DOHH2 (cell line): Measurements from ENCODE around the gene UMPS.

ENCODE experiments used
- H3F3A ChIP-seq: fragments of 200-600 bp; sonication (generic), shearing (Covaris generic); 2 replicates; pipeline ENCODE4 v1.6.0; 2016; ENCODE audit warnings: antibody characterized with exemption, mild to moderate bottlenecking; ENCODE audit not compliant: control insufficient read depth, insufficient read depth
- H3K27ac ChIP-seq: fragments of 200-600 bp; sonication (generic); 2 replicates; pipeline ENCODE4 v1.5.1; 2014; ENCODE audit warnings: low read depth, mild to moderate bottlenecking, low read length, moderate library complexity
- H3K27me3 ChIP-seq: fragments of 200-600 bp; sonication (generic); 2 replicates; pipeline ENCODE4 v1.6.1; 2014; ENCODE audit warnings: mild to moderate bottlenecking, low read length, mixed read lengths; ENCODE audit not compliant: control insufficient read depth
- H3K36me3 ChIP-seq: fragments of 200-600 bp; sonication (generic); 2 replicates; pipeline ENCODE4 v1.6.1; 2014; ENCODE audit warnings: mild to moderate bottlenecking, low read length, moderate library complexity, mixed read lengths; ENCODE audit not compliant: control insufficient read depth
- H3K4me1 ChIP-seq: fragments of 200-600 bp; sonication (generic); 2 replicates; pipeline ENCODE4 v1.6.1; 2014; ENCODE audit warnings: mild to moderate bottlenecking, low read length, mixed read lengths; ENCODE audit not compliant: control insufficient read depth
- H3K4me2 ChIP-seq: fragments of 200-600 bp; sonication (generic); 2 replicates; pipeline ENCODE4 v1.6.0; 2014; ENCODE audit warnings: mild to moderate bottlenecking, low read length, moderate library complexity
- H3K4me3 ChIP-seq: fragments of 200-600 bp; sonication (generic); 2 replicates; pipeline ENCODE4 v1.5.1; 2014; ENCODE audit warnings: mild to moderate bottlenecking, low read length, mixed read lengths
- H3K79me2 ChIP-seq: fragments of 200-600 bp; sonication (generic); 2 replicates; pipeline ENCODE4 v1.6.1; 2014; ENCODE audit warnings: mild to moderate bottlenecking, low read length, mixed read lengths; ENCODE audit not compliant: control insufficient read depth
- H3K9me2 ChIP-seq: fragments of 200-600 bp; sonication (generic); replicated peaks from 2 replicates; pipeline ENCODE4 v1.6.1; 2014; ENCODE audit warnings: mild to moderate bottlenecking, low read length, mixed read lengths; ENCODE audit not compliant: control insufficient read depth
- H3K9me3 ChIP-seq: fragments of 200-600 bp; sonication (generic); 2 replicates; pipeline ENCODE4 v1.6.1; 2014; ENCODE audit warnings: antibody characterized with exemption, low read length, mixed read lengths; ENCODE audit not compliant: control insufficient read depth, insufficient read depth
- H4K20me1 ChIP-seq: fragments of 200-600 bp; sonication (generic); 2 replicates; pipeline ENCODE4 v1.6.0; 2014; ENCODE audit warnings: low read depth, mild to moderate bottlenecking, antibody characterized with exemption, low read length, moderate library complexity; ENCODE audit not compliant: control insufficient read depth, insufficient read depth
- EZH2phosphoT487 ChIP-seq: fragments of 200-600 bp; sonication (generic); IDR thresholded peaks from 2 replicates; pipeline ENCODE4 v1.6.1; 2017; ENCODE audit warnings: borderline replicate concordance, mild to moderate bottlenecking, antibody characterized with exemption, low read length, moderate library complexity, mixed read lengths
- TF ChIP-seq, protein P1 (sequence below): fragments of 200-600 bp; sonication (generic); IDR thresholded peaks from one replicate; pipeline ENCODE4 v1.5.1; 2014; ENCODE audit warnings: antibody characterized with exemption, mild to moderate bottlenecking, low read depth, low read length; ENCODE audit not compliant: poor library complexity, severe bottlenecking

Gene UMPS

GRCh38 chr3:124783696-124784095 is 53.4 kb downstream of the UMPS start:
- no peaks in the 10 kb centered on the region for H4K20me1 ChIP-seq
- TF ChIP-seq EZH2phosphoT487: no peak
- TF ChIP-seq, protein P1, sequence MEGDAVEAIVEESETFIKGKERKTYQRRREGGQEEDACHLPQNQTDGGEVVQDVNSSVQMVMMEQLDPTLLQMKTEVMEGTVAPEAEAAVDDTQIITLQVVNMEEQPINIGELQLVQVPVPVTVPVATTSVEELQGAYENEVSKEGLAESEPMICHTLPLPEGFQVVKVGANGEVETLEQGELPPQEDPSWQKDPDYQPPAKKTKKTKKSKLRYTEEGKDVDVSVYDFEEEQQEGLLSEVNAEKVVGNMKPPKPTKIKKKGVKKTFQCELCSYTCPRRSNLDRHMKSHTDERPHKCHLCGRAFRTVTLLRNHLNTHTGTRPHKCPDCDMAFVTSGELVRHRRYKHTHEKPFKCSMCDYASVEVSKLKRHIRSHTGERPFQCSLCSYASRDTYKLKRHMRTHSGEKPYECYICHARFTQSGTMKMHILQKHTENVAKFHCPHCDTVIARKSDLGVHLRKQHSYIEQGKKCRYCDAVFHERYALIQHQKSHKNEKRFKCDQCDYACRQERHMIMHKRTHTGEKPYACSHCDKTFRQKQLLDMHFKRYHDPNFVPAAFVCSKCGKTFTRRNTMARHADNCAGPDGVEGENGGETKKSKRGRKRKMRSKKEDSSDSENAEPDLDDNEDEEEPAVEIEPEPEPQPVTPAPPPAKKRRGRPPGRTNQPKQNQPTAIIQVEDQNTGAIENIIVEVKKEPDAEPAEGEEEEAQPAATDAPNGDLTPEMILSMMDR: no peak
- no peaks in the 10 kb centered on the region; the same call in 1 of the 2 replicates for H3K27me3 ChIP-seq
- H3K9me2 ChIP-seq: no peaks in the 10 kb centered on the region
- H3K79me2 ChIP-seq: no peaks in the 10 kb centered on the region
- no peaks in the 10 kb centered on the region for H3K36me3 ChIP-seq
- no peak overlapping the region for H3K27ac ChIP-seq
- no peaks in the 10 kb centered on the region for H3K9me3 ChIP-seq
- H3F3A ChIP-seq: no peaks in the 10 kb centered on the region
- H3K4me1 ChIP-seq: peaks cover 7% of the 10 kb centered on the region
- no peak overlapping the region for H3K4me3 ChIP-seq
- H3K4me2 ChIP-seq: no peak overlapping the region

DNA sequence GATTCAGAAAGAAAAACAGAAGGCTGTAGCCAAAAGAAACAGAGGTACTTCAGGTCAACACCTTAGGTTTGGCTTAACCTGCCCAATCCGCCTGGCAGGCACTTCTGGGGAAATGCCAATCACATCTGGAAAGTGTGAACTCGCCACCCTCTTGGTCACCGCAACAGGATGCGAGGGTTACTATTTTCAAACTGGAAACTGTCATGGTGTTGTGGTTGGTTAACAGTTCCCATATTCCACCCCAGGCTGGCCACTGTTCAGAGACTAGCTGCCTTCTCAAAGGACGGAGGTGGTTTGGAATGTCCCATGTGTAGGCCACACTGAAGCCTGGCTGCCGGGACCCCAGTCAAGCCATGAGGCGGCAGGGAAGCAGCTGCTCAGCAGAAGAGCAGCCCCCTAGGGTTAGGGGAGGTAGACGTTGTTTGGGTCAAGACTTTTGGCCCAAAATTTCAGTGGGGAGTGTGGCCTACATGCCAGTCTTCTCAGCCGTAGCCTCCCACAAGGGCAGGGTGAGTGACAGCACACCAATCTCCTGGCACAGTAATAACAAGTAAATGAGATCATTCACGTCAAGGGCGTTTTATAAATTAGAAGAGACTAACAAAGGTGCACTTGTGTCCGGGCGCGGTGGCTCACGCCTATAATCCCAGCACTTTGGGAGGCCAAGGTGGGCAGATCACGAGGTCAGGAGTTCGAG is 54.6 kb downstream of the UMPS start:
- Histone ChIP-seq H3K79me2 (no peaks in the 10 kb centered on the region), H3K4me1 (peaks cover 7% of the 10 kb centered on the region), H4K20me1 (no peaks in the 10 kb centered on the region), H3K9me2 (no peaks in the 10 kb centered on the region), H3K4me3 (no peak overlapping the region), H3K27me3 (no peaks in the 10 kb centered on the region; the same call in 1 of the 2 replicates), H3K36me3 (no peaks in the 10 kb centered on the region), H3F3A (no peaks in the 10 kb centered on the region), H3K27ac (no peak overlapping the region), H3K4me2 (no peak overlapping the region), H3K9me3 (no peaks in the 10 kb centered on the region)
- TF ChIP-seq, protein P1: no peak
- TF ChIP-seq EZH2phosphoT487: no peak

GRCh38 chr3:124785973-124786372 is 55.7 kb downstream of the UMPS start:
- peaks cover under 1% of the 10 kb centered on the region; the same call in 1 of the 2 replicates for H3K4me1 ChIP-seq
- H3K79me2 ChIP-seq: no peaks in the 10 kb centered on the region
- H3F3A ChIP-seq: no peaks in the 10 kb centered on the region
- no peak overlapping the region for H3K27ac ChIP-seq
- H3K4me2 ChIP-seq: no peak overlapping the region
- H4K20me1 ChIP-seq: no peaks in the 10 kb centered on the region
- no peaks in the 10 kb centered on the region; the same call in 1 of the 2 replicates for H3K27me3 ChIP-seq
- TF ChIP-seq EZH2phosphoT487: no peak
- no peaks in the 10 kb centered on the region for H3K9me2 ChIP-seq
- H3K9me3 ChIP-seq: no peaks in the 10 kb centered on the region
- H3K4me3 ChIP-seq: no peak overlapping the region
- H3K36me3 ChIP-seq: no peaks in the 10 kb centered on the region

DNA sequence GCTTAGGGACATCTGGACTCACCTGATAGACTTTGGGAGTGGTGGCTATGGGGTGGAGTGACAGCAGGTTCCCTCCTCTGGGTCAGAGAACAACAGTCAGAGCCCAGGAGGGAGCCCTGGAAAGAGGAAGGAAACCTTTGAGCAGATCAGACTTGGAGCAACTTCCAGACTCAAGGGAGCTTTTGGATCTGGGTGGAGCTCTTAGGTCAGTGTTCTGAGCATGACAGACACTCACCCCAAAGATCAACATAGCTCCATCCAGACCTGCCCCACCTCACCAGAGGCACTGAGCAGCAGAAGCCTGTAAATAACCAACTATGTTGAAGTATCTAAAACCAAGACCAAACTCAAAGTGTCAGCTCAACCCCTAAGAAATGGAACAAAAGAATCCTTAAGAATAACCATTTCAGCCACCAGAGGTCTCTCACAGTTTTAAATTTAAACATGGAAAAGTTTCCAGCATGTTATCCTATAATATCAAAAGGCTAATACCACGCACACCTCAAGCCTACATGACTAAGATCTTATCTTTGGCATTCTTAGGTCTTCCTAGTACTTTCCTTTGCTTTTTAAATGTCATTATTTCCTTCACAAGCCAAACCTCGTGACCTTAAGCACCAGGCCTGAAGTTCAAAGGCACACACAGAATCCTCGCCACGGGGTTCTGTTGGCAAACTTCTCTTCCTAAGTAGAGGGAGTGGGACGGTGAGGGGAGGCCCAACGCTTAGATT is 56.4 kb downstream of the UMPS start:
- no peaks in the 10 kb centered on the region for H3K79me2 ChIP-seq
- H3K36me3 ChIP-seq: no peaks in the 10 kb centered on the region
- no peaks in the 10 kb centered on the region for H3K4me1 ChIP-seq
- H3F3A ChIP-seq: no peaks in the 10 kb centered on the region
- H4K20me1 ChIP-seq: no peaks in the 10 kb centered on the region
- no peak overlapping the region for H3K4me2 ChIP-seq
- H3K27ac ChIP-seq: no peak overlapping the region
- no peaks in the 10 kb centered on the region for H3K9me3 ChIP-seq
- TF ChIP-seq, protein P1: peak; percentile 26
- no peak for TF ChIP-seq EZH2phosphoT487
- H3K4me3 ChIP-seq: no peak overlapping the region
- no peaks in the 10 kb centered on the region for H3K9me2 ChIP-seq
- peaks cover 4% of the 10 kb centered on the region for H3K27me3 ChIP-seq
